Kidney (tissue), 14 donors: ENCODE measurements around the gene AMFR. TPM values are rescaled to one million over a fixed set of nuclear protein-coding genes. Genes with fewer than 3 reads are reported as not detected.

Source experiments
- DNase-seq, 5 donors: peaks; one replicate each; pipeline ENCODE4 v3.0.0-alpha.2; 2013 to 2020
- FAIRE-seq: peaks from 2 replicates; lab custom pipeline; 2012; peaks lifted over from hg19 to GRCh38; lab: Jason Lieb, UNC
- H3K27ac ChIP-seq, 2 donors: one replicate each; pipeline ENCODE4 v1.7.0; 2013; ENCODE audit warnings: low read depth in 2 of 2, low read length in 2 of 2, inconsistent platforms in 1 of 2
- H3K27me3 ChIP-seq: one replicate; pipeline ENCODE4 v1.7.1; 2013; ENCODE audit warnings: low read length, inconsistent platforms; ENCODE audit not compliant: control insufficient read depth, insufficient read depth
- H3K36me3 ChIP-seq, 3 donors: one replicate each; pipeline versions ENCODE4 v1.7.0 to v1.7.1; 2013; ENCODE audit warnings: low read length in 3 of 3, control low read depth in 1 of 3, inconsistent platforms in 1 of 3; ENCODE audit not compliant: insufficient read depth in 3 of 3, control insufficient read depth in 2 of 3
- H3K4me1 ChIP-seq, 3 donors: one replicate each; pipeline versions ENCODE4 v1.7.0 to v1.7.1; 2013; ENCODE audit warnings: low read length in 3 of 3, inconsistent platforms in 1 of 3, low read depth in 1 of 3; ENCODE audit not compliant: control insufficient read depth in 2 of 3, insufficient read depth in 2 of 3
- H3K4me3 ChIP-seq, 3 donors: one replicate each; pipeline versions ENCODE4 v1.7.0 to v1.8.1; 2013; ENCODE audit warnings: low read length in 3 of 3, control low read depth in 1 of 3, inconsistent platforms in 1 of 3
- H3K9ac ChIP-seq, 3 donors: one replicate each; pipeline versions ENCODE4 v1.7.0 to v1.7.1; 2013; ENCODE audit warnings: low read length in 3 of 3, control low read depth in 1 of 3, inconsistent platforms in 1 of 3
- H3K9me3 ChIP-seq, 3 donors: one replicate each; pipeline versions ENCODE4 v1.7.0 to v1.7.1; 2013; ENCODE audit warnings: low read length in 3 of 3, control low read depth in 1 of 3, inconsistent platforms in 1 of 3; ENCODE audit not compliant: control insufficient read depth in 2 of 3, insufficient read depth in 1 of 3
- intact Hi-C: fragments of 100-400 bp; cut with DNase I; formaldehyde crosslinking; loops from one replicate; pipeline ENCODE4 v1.11.1; 2022
- polyA plus RNA-seq: library from polyadenylated mRNA; stranded (reverse); fragments of 350-450 nt; fragmentation: Illumina TruSeq; extraction: RNeasy Lipid Tissue Mini Kit (QIAGEN cat#74804); gene quantifications from one replicate; pipeline ENCODE4 v1.2.3, GENCODE V29; 2014; ENCODE audit warnings: low read depth, low replicate concordance; ENCODE audit not compliant: insufficient read depth
- total RNA-seq: library from RNA; stranded (reverse); fragmentation: NEBNext Ultra II Directional; extraction: Animal tissue kit (Norgen Biotek cat#: 25700); gene quantifications from one replicate; pipeline ENCODE4 v1.2.1, GENCODE V29; 2021
- TF ChIP-seq, protein P1 (sequence below): IDR thresholded peaks from 3 replicates; pipeline ENCODE4 v1.5.1; 2012; ENCODE audit warnings: mild to moderate bottlenecking, moderate library complexity, borderline replicate concordance; ENCODE audit not compliant: insufficient read depth; ENCODE audit errors: extremely low read depth
- donor health status: control.
- donor health status: control.
- donor health status: control.
- donor health status: control.
- donor health status: control.
- donor health status: DM: yes; HTN: yes; CAD: no.
- donor health status: Normal renal cell carcinoma (clear cell type).

The AMFR gene
- total and polyA plus RNA-seq, 2 donors from 2014 or later: 143 to 163 TPM

DNA sequence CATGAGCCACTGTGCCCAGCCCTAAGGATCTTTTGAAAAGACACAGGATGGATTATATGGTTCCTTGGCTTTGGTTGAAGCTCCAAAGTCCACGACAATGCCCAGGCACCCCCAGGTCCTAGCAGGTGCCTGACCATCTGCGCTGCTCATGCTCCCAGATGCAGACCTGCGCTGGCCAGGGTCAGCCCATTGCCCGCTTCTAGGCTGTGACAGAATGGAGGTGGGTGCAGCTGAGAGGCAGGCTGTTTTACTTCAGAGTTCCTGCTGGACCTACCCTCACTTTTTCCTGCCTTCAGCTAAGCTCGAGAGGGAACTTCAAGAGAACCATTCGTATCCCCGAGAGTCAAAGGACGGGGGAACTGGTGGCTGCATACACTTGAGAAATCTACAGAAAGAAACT, 60.5 kb downstream of the AMFR start:
- H3K4me1 ChIP-seq: peaks cover 3 to 45% (median 37%) of the 10 kb centered on the region in 3 donors
- no peak for DNase-seq
- H3K9me3 ChIP-seq: no peaks in the 10 kb centered on the region
- H3K36me3 ChIP-seq: peaks cover 6 to 31% (median 16%) of the 10 kb centered on the region in 3 donors
- intact Hi-C loops: no loop called here
- TF ChIP-seq, protein P1, sequence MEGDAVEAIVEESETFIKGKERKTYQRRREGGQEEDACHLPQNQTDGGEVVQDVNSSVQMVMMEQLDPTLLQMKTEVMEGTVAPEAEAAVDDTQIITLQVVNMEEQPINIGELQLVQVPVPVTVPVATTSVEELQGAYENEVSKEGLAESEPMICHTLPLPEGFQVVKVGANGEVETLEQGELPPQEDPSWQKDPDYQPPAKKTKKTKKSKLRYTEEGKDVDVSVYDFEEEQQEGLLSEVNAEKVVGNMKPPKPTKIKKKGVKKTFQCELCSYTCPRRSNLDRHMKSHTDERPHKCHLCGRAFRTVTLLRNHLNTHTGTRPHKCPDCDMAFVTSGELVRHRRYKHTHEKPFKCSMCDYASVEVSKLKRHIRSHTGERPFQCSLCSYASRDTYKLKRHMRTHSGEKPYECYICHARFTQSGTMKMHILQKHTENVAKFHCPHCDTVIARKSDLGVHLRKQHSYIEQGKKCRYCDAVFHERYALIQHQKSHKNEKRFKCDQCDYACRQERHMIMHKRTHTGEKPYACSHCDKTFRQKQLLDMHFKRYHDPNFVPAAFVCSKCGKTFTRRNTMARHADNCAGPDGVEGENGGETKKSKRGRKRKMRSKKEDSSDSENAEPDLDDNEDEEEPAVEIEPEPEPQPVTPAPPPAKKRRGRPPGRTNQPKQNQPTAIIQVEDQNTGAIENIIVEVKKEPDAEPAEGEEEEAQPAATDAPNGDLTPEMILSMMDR: no peak
- peak overlapping the region in 1 of 3 donors; percentile 24 for H3K4me3 ChIP-seq
- H3K9ac ChIP-seq: peak overlapping the region in 1 of 3 donors; percentile 17
- peak overlapping the region; percentile 77 to 89 for H3K27ac ChIP-seq
- no peak for FAIRE-seq
- no peaks in the 10 kb centered on the region for H3K27me3 ChIP-seq

GRCh38 chr16:56363781-56364565, 61.4 kb downstream of the AMFR start:
- peak overlapping the region; percentile 89 to 93 for H3K27ac ChIP-seq
- no peak for FAIRE-seq
- H3K4me3 ChIP-seq: peak overlapping the region in 2 of 3 donors; percentile 24 to 26
- peaks cover 6 to 27% (median 16%) of the 10 kb centered on the region in 3 donors for H3K36me3 ChIP-seq
- no peaks in the 10 kb centered on the region for H3K9me3 ChIP-seq
- no peaks in the 10 kb centered on the region for H3K27me3 ChIP-seq
- TF ChIP-seq, protein P1: no peak
- H3K4me1 ChIP-seq: peaks cover 0 to 36% (median 30%) of the 10 kb centered on the region in 3 donors
- no peak overlapping the region for H3K9ac ChIP-seq
- intact Hi-C loops: no loop called here
- peak in 1 of 5 donors; percentile 61 for DNase-seq

GRCh38 chr16:56363181-56363716, 62.1 kb downstream of the AMFR start:
- Histone ChIP-seq H3K27ac (peak overlapping the region; percentile 89 to 93), H3K4me3 (no peak overlapping the region), H3K9ac (no peak overlapping the region), H3K36me3 (peaks cover 4 to 27% (median 16%) of the 10 kb centered on the region in 3 donors), H3K4me1 (peaks cover 0 to 31% (median 27%) of the 10 kb centered on the region in 3 donors), H3K9me3 (no peaks in the 10 kb centered on the region), H3K27me3 (no peaks in the 10 kb centered on the region)
- DNase-seq: no peak
- no peak for FAIRE-seq
- TF ChIP-seq, protein P1: no peak
- intact Hi-C loops: no loop called here
